Coronary artery (tissue), 2 donors: ENCODE measurements around the gene KLHDC10.

ENCODE experiments used
- DNase-seq: peaks from one replicate; pipeline ENCODE4 v3.0.0-alpha.2; 2017; ENCODE audit warnings: low spot score
- H3K27ac ChIP-seq, 2 donors: fragments of 200-600 bp; sonication (generic); one replicate each; pipeline ENCODE4 v1.5.1; 2016 to 2019
- H3K4me3 ChIP-seq: fragments of 200-600 bp; sonication (generic); 2 replicates; pipeline ENCODE4 v1.5.1; 2016; ENCODE audit warnings: mild to moderate bottlenecking, moderate library complexity
- TF ChIP-seq, protein P1 (sequence below): fragments of 200-600 bp; sonication (generic); IDR thresholded peaks from one replicate; pipeline ENCODE4 v1.5.1; 2019; ENCODE audit warnings: antibody characterized with exemption

Gene KLHDC10

DNA sequence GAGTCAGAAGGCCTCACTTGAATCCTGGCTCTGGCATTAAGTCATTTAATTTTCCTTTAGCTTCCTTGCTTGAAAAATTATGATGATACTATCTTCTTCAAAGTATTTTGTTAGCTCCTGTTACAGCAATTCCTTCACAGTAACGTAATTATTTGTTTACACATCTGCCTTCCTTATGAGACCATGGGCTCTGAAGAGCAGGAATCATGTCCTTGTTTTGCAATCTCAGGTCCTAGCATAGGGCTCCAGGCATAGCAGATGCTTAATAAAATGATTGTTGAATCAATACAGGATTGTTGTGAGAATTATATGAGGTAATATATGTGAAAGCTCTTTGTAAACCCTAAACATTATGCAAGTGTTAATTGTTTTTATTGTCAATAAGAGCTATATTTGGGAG, 25.5 kb downstream of the KLHDC10 start:
- Histone ChIP-seq H3K27ac (no peak overlapping the region), H3K4me3 (no peak overlapping the region)
- no peak for DNase-seq
- TF ChIP-seq, protein P1, sequence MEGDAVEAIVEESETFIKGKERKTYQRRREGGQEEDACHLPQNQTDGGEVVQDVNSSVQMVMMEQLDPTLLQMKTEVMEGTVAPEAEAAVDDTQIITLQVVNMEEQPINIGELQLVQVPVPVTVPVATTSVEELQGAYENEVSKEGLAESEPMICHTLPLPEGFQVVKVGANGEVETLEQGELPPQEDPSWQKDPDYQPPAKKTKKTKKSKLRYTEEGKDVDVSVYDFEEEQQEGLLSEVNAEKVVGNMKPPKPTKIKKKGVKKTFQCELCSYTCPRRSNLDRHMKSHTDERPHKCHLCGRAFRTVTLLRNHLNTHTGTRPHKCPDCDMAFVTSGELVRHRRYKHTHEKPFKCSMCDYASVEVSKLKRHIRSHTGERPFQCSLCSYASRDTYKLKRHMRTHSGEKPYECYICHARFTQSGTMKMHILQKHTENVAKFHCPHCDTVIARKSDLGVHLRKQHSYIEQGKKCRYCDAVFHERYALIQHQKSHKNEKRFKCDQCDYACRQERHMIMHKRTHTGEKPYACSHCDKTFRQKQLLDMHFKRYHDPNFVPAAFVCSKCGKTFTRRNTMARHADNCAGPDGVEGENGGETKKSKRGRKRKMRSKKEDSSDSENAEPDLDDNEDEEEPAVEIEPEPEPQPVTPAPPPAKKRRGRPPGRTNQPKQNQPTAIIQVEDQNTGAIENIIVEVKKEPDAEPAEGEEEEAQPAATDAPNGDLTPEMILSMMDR = no peak

DNA sequence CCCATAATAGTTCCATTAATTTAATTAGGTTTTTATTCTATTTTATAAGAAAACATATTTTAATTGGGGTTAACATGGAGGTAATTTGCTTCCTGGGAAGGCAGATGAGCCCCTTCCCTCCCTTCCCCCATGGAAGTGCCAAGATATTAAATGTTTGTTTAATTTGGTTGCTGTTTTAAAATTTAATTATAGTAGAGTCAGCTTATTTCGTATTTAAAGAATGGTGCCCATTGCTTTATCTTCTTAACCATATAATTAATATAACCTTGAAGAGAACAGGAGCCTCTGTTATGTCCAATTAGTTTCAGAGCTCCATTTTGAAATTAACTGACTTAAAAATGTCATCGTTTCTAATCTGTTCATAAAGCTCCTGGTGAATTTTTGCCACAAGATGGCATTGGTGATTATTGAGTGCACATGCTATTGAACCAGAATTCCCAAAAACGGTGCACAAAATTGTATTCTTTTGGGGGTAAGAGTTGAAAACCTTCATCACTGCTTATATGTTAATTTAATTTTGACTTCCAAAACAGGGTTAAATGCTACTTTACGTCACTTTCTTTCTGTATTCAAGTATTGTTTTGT, 26.0 kb downstream of the KLHDC10 start:
- no peak for DNase-seq
- Histone ChIP-seq H3K4me3 (no peak overlapping the region), H3K27ac (no peak overlapping the region)
- TF ChIP-seq, protein P1 = no peak

DNA sequence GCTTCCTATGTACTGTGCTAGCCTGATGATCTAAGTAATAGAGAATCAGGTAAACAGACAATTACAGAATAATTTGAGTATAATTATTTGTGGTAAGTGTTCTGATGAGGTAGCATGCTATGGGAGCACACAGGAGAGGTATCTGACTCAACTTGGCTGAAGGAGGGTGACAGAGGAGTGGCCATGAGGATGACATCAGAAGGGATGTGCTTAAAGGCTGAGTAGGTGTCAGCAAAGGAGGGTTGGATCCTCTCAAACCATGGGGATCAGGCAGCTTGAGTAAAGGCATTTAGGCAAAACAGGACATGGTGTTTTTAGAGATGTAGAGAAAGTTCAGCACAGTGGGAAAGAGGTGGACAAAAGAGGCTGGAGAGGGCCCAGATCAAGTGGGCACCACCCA, 29.0 kb downstream of the KLHDC10 start:
- DNase-seq = no peak
- Histone ChIP-seq H3K27ac (no peak overlapping the region), H3K4me3 (no peak overlapping the region)
- TF ChIP-seq, protein P1 = no peak

DNA sequence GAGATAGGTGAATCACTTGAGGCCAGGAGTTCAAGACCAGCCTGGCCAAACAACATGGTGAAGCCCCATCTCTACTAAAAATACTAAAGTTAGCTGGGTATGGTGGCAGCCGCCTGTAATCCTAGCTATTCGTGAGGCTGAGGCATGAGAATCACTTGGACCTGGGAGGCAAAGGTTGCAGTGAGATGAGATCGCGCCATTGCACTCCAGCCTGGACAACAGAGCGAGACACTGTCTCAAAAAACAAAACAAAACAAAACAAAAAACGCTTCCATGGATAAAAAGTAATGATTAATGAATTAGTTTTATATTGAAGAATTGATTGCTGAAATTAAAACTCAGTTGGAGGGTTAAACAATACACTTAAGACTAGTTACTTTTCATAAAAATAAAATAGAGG, 32.3 kb downstream of the KLHDC10 start:
- Histone ChIP-seq H3K4me3 (no peak overlapping the region), H3K27ac (no peak overlapping the region)
- DNase-seq = no peak
- TF ChIP-seq, protein P1 = no peak

DNA sequence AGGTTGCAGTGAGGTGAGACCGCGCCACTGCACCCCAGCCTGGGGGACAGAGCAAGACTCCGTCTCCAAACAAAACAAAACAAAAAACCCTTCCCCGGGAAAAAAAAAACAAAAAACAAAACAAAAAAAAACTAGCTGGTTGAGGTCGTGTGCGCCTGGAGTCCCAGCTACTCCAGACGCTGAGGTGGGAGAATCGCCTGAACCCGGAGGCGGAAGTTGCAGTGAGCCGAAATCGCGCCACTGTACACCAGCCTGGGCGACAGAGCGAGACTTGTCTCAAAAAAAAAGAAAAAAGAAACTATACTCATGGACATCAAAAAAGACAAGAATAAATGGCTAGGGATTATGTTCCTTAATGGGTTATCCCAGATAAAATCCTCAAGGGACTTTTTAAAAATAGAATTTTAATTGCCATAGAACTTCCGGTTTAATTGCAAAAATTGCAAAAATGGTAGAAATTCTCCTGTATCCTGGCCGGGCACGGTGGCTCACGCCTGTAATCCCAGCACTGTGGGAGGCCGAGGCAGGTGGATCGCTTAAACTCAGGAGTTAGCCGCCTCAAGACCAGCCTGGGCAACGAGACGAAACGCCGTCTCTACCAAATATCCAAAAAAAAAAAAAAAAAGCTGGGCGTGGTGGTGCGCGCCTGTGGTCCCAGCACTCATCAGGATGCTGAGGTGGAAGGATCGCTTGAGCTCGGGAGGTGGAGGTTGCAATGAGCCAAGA, 37.8 kb downstream of the KLHDC10 start:
- no peak overlapping the region for H3K27ac ChIP-seq
- DNase-seq = no peak
- TF ChIP-seq, protein P1 = no peak
- H3K4me3 ChIP-seq = no peak overlapping the region

DNA sequence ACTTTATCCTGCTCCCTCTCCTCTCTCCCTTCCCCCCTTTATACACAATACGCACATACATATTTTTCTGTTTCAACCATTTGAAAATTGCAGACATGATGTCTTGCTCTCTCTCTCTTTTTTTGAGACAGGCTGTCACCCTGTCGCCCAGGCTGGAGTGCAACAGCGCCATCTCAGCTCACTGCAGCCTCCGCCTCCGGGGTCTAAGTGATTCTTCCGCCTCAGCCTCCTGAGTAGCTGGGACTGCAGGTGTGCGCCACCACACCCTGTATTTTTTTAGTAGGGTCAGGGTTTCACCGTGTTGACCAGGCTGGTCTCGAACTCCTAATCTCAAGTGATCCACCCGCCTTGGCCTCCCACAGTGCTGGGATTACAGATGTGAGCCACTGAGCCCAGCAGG, 38.5 kb downstream of the KLHDC10 start:
- H3K4me3 ChIP-seq = no peak overlapping the region
- H3K27ac ChIP-seq = no peak overlapping the region
- no peak for DNase-seq
- TF ChIP-seq, protein P1 = no peak

DNA sequence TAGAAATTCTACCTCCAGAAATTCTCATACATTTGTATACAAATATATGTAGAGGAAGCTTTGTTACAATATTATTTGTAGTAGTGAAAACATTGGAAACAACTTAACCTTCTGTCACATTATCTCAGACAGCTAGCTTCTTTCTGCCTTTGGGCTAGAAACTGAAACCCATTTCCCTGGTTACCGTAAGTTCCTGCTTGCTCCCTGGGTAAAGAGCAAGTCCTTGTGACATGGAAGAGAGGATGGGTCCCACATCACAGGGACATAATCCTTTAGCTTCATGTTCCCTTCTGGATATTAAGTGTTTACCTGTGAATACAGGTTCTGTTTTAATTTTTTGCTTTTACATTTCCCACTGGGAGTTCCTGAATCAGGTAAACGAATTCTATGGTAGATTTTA, 41.8 kb downstream of the KLHDC10 start:
- no peak for DNase-seq
- no peak overlapping the region for H3K4me3 ChIP-seq
- TF ChIP-seq, protein P1 = no peak
- no peak overlapping the region for H3K27ac ChIP-seq
